ENCODE measurements around the gene AP4E1. TPM values are rescaled to one million over a fixed set of nuclear protein-coding genes. Genes with fewer than 3 reads are reported as not detected.

AP4E1 gene
- polyA plus RNA-seq, 1 donor from 2014 or later: 8.6 TPM

- H2AFZ ChIP-seq (ENCODE audit: low read depth, low read length): no peak overlapping the region
- no peak overlapping the region for H3K9ac ChIP-seq (ENCODE audit: low read length)
- no peaks in the 10 kb centered on the region for H3K36me3 ChIP-seq (ENCODE audit: insufficient read depth, low read length)
- H3F3A ChIP-seq (ENCODE audit: insufficient read depth, low read length, poor library complexity, severe bottlenecking): no peaks in the 10 kb centered on the region
- H3K79me2 ChIP-seq (replicated peaks; ENCODE audit: insufficient read depth, low read length): no peaks in the 10 kb centered on the region
- no peak overlapping the region for H3K4me3 ChIP-seq (ENCODE audit: low read length)
- no peaks in the 10 kb centered on the region for H3K9me3 ChIP-seq (ENCODE audit: low read length)
- no peak overlapping the region for H3K4me2 ChIP-seq (ENCODE audit: low read length)
- H4K20me1 ChIP-seq (ENCODE audit: insufficient read depth): no peaks in the 10 kb centered on the region
- H3K9me2 ChIP-seq (ENCODE audit: insufficient read depth, low read length): no peaks in the 10 kb centered on the region
- H3K27ac ChIP-seq (ENCODE audit: low read length): no peak overlapping the region
- TF ChIP-seq MXI1 (conservative IDR thresholded peaks at IDR 0.05; ENCODE audit: poor library complexity, severe bottlenecking) (no peak), EZH2 (IDR thresholded peaks at IDR 0.05; ENCODE audit: borderline replicate concordance, insufficient read depth, low read length, poor library complexity, severe bottlenecking) (no peak), TAF1 (IDR thresholded peaks at IDR 0.05; ENCODE audit: low read depth) (no peak), RAD21 (conservative IDR thresholded peaks at IDR 0.05) (no peak), CTCF (IDR thresholded peaks at IDR 0.05; ENCODE audit: poor library complexity, severe bottlenecking) (no peak), REST (IDR thresholded peaks at IDR 0.05; ENCODE audit: borderline replicate concordance) (no peak), SMC3 (conservative IDR thresholded peaks at IDR 0.05; ENCODE audit: poor library complexity) (no peak), POLR2AphosphoS5 (IDR thresholded peaks at IDR 0.05) (no peak), EP300 (conservative IDR thresholded peaks at IDR 0.05; ENCODE audit: poor library complexity, severe bottlenecking) (no peak)
- H3K27me3 ChIP-seq (ENCODE audit: insufficient read depth, low read depth, low read length): no peaks in the 10 kb centered on the region
These were observed 29.4 kb upstream of the AP4E1 start for GRCh38 chr15:50879016-50879617.

- Histone ChIP-seq H3F3A (ENCODE audit: insufficient read depth, low read length, poor library complexity, severe bottlenecking) (no peaks in the 10 kb centered on the region), H3K36me3 (ENCODE audit: insufficient read depth, low read length) (no peaks in the 10 kb centered on the region), H3K9me2 (ENCODE audit: insufficient read depth, low read length) (no peaks in the 10 kb centered on the region), H3K9me3 (ENCODE audit: low read length) (no peaks in the 10 kb centered on the region), H3K27ac (ENCODE audit: low read length) (no peak overlapping the region), H3K79me2 (replicated peaks; ENCODE audit: insufficient read depth, low read length) (no peaks in the 10 kb centered on the region), H4K20me1 (ENCODE audit: insufficient read depth) (no peaks in the 10 kb centered on the region), H2AFZ (ENCODE audit: low read depth, low read length) (no peak overlapping the region), H3K9ac (ENCODE audit: low read length) (no peak overlapping the region), H3K27me3 (ENCODE audit: insufficient read depth, low read depth, low read length) (no peaks in the 10 kb centered on the region), H3K4me3 (ENCODE audit: low read length) (no peak overlapping the region), H3K4me2 (ENCODE audit: low read length) (no peak overlapping the region)
- TF ChIP-seq POLR2AphosphoS5 (IDR thresholded peaks at IDR 0.05) (no peak), MXI1 (conservative IDR thresholded peaks at IDR 0.05; ENCODE audit: poor library complexity, severe bottlenecking) (no peak), EP300 (conservative IDR thresholded peaks at IDR 0.05; ENCODE audit: poor library complexity, severe bottlenecking) (no peak), TAF1 (IDR thresholded peaks at IDR 0.05; ENCODE audit: low read depth) (no peak), RAD21 (conservative IDR thresholded peaks at IDR 0.05) (no peak), CTCF (IDR thresholded peaks at IDR 0.05; ENCODE audit: poor library complexity, severe bottlenecking) (no peak), SMC3 (conservative IDR thresholded peaks at IDR 0.05; ENCODE audit: poor library complexity) (no peak)
These were observed 28.3 kb upstream of the AP4E1 start for GRCh38 chr15:50880206-50880605.
